GM12878 (cell line): Measurements from ENCODE around the gene OPA1. TPM values are rescaled to one million over a fixed set of nuclear protein-coding genes. Genes with fewer than 3 reads are reported as not detected.

Source experiments
- ATAC-seq: fragments of 200-7000 bp; cut with Tn5 transposase; 3 replicates; pipeline ENCODE4 v1.9.1; 2020; ENCODE audit warnings: mild to moderate bottlenecking, moderate library complexity
- BruUV-seq: library from RNA; stranded (reverse); fragments of 400-500 nt; replicated peaks from 2 replicates; lab custom pipeline; 2021; lab: Mats Ljungman, UMichigan
- CTCF ChIA-PET: fragments of 300-600 bp; sonication (Branson Sonifier 250); formaldehyde crosslinking; extraction: SDS; loops from one replicate; lab custom pipeline; 2021; ENCODE audit warnings: inconsistent platforms; lab: Yijun Ruan, JAX
- POLR2A ChIA-PET: fragments of 350-600 bp; formaldehyde crosslinking; extraction: SDS; loops from one replicate; lab custom pipeline; 2021; ENCODE audit warnings: inconsistent platforms; lab: Charles Lee
- RAD21 ChIA-PET: fragments of 300-600 bp; sonication (Branson Sonifier 250); formaldehyde crosslinking; loops from one replicate; lab custom pipeline; 2023; ENCODE audit warnings: antibody characterized with exemption; ENCODE audit not compliant: unreplicated experiment; lab: Charles Lee
- SMC1A ChIA-PET: fragments of 300-600 bp; sonication (Branson Sonifier 250); formaldehyde crosslinking; loops from one replicate; lab custom pipeline; 2023; ENCODE audit not compliant: unreplicated experiment, uncharacterized antibody; lab: Charles Lee
- DNase-seq: peaks from one replicate; pipeline ENCODE4 v3.0.0-alpha.2; 2011; ENCODE audit warnings: low read depth, low spot score
- FAIRE-seq: peaks from 3 replicates; lab custom pipeline; 2011; peaks lifted over from hg19 to GRCh38; lab: Jason Lieb, UNC
- H2AFZ ChIP-seq: 2 replicates; pipeline ENCODE4 v1.6.0; 2011; ENCODE audit warnings: low read depth, low read length, control low read depth; ENCODE audit not compliant: control insufficient read depth
- H3K27ac ChIP-seq: 2 replicates; pipeline ENCODE4 v1.5.1; 2011; ENCODE audit warnings: control low read depth; ENCODE audit not compliant: control insufficient read depth, insufficient read depth
- H3K27me3 ChIP-seq, 2 experiments: replicated peaks in 1 of 2; 2 replicates each; pipeline versions ENCODE4 v1.6.0 to v1.6.1; 2011; ENCODE audit warnings: low read length in 1 of 2; ENCODE audit not compliant: control insufficient read depth in 2 of 2, insufficient read depth in 2 of 2
- H3K36me3 ChIP-seq, 2 experiments: 2 replicates each; pipeline ENCODE4 v1.5.1; 2011; ENCODE audit warnings: low read length in 1 of 2; ENCODE audit not compliant: control insufficient read depth in 2 of 2, insufficient read depth in 2 of 2
- H3K4me1 ChIP-seq: 2 replicates; pipeline ENCODE4 v1.6.1; 2011; ENCODE audit warnings: mild to moderate bottlenecking, low read length, moderate library complexity, mixed read lengths; ENCODE audit not compliant: control insufficient read depth, insufficient read depth
- H3K4me2 ChIP-seq: 2 replicates; pipeline ENCODE4 v1.6.0; 2011; ENCODE audit warnings: control low read depth; ENCODE audit not compliant: control insufficient read depth, insufficient read depth
- H3K4me3 ChIP-seq: fragments of 200-600 bp; sonication (generic); 2 replicates; pipeline ENCODE4 v1.5.1; 2016
- H3K79me2 ChIP-seq: 2 replicates; pipeline ENCODE4 v1.6.0; 2011; ENCODE audit warnings: low read length; ENCODE audit not compliant: control insufficient read depth, insufficient read depth
- H3K9ac ChIP-seq: 2 replicates; pipeline ENCODE4 v1.8.0; 2011; ENCODE audit warnings: low read length, control low read depth, mixed read lengths; ENCODE audit not compliant: control insufficient read depth, insufficient read depth
- H3K9me3 ChIP-seq: replicated peaks from 3 replicates; pipeline ENCODE4 v1.5.1; 2011; ENCODE audit warnings: mild to moderate bottlenecking, low read length; ENCODE audit not compliant: control insufficient read depth, insufficient read depth
- H4K20me1 ChIP-seq: 2 replicates; pipeline ENCODE4 v1.6.0; 2011; ENCODE audit not compliant: control insufficient read depth, insufficient read depth
- ASH2L ChIP-seq: fragments of 300-600, 200-600 bp; sonication (generic); IDR thresholded peaks from 2 replicates; pipeline ENCODE4 v1.6.1; 2017; ENCODE audit warnings: low read depth, mild to moderate bottlenecking, borderline replicate concordance
- FOS ChIP-seq: IDR thresholded peaks from 3 replicates; pipeline ENCODE4 v1.6.1; 2011; ENCODE audit warnings: borderline replicate concordance; ENCODE audit not compliant: insufficient read length; ENCODE audit errors: extremely low read depth
- MXI1 ChIP-seq: fragments of 150-350 bp; IDR thresholded peaks from 2 replicates; pipeline ENCODE4 v1.6.1; 2011; ENCODE audit warnings: low read depth, mild to moderate bottlenecking, inconsistent platforms, low read length, improper control_type of control experiment
- NFXL1 ChIP-seq: fragments of 450-650 bp; IDR thresholded peaks from 2 replicates; pipeline ENCODE4 v1.6.1; 2017; ENCODE audit warnings: antibody characterized with exemption, mild to moderate bottlenecking, borderline replicate concordance
- NFYA ChIP-seq: IDR thresholded peaks from 2 replicates; pipeline ENCODE4 v1.6.1; 2011; ENCODE audit warnings: low read depth, mild to moderate bottlenecking, low read length, improper control_type of control experiment, borderline replicate concordance
- PML ChIP-seq: IDR thresholded peaks from 2 replicates; pipeline ENCODE4 v1.6.1; 2012; ENCODE audit warnings: low read length, inconsistent platforms
- RB1 ChIP-seq: fragments of 450-650 bp; formaldehyde crosslinking; IDR thresholded peaks from 2 replicates; pipeline ENCODE4 v1.6.1; 2017; ENCODE audit warnings: mild to moderate bottlenecking, borderline replicate concordance
- RBBP5 ChIP-seq: fragments of 200-600 bp; sonication (generic); conservative IDR thresholded peaks from 2 replicates; pipeline ENCODE4 v1.6.1; 2016
- RCOR1 ChIP-seq: conservative IDR thresholded peaks from 2 replicates; pipeline ENCODE4 v1.6.1; 2012; ENCODE audit warnings: low read depth, low read length, improper control_type of control experiment
- REST ChIP-seq: IDR thresholded peaks from 2 replicates; pipeline ENCODE4 v1.6.1; 2012; ENCODE audit warnings: mild to moderate bottlenecking, low read depth, low read length
- ZBTB11 ChIP-seq: fragments of 450-650 bp; formaldehyde crosslinking; IDR thresholded peaks from 2 replicates; pipeline ENCODE4 v1.5.0; 2022; ENCODE audit warnings: mild to moderate bottlenecking, missing genetic modification characterization
- ZNF622 ChIP-seq: fragments of 450-650 bp; IDR thresholded peaks from 2 replicates; pipeline ENCODE4 v1.6.1; 2017; ENCODE audit warnings: mild to moderate bottlenecking, inconsistent platforms
- WGBS: methylation state at CpG from one replicate; pipeline ENCODE4 v1.1.6; 2016; ENCODE audit warnings: low lambda C conversion rate; ENCODE audit not compliant: insufficient replicate concordance, insufficient coverage; ENCODE audit errors: missing lambda C conversion rate; 5-methylcytosine and 5-hydroxymethylcytosine counted together
- in situ Hi-C: fragments of 300-500 bp; cut with MboI; formaldehyde crosslinking; loops from 9 replicates; pipeline ENCODE4 v1.14.3; 2018; ENCODE audit warnings: mixed read lengths
- intact Hi-C: fragments of 100-400 bp; cut with micrococcal nuclease; formaldehyde crosslinking; loops from one replicate; pipeline ENCODE4 v1.14.2; 2022; ENCODE audit not compliant: unreplicated experiment
- polyA plus RNA-seq, 11 experiments: library from polyadenylated mRNA; depleted of rRNA in 4 of 11; unstranded in 6 of 11; stranded (reverse) in 5 of 11; fragments of >200 nt; fragmentation: Nextera tagmentation in 4 of 11; fragmentation: Illumina TruSeq in 1 of 11; extraction: Ambion mirVana in 4 of 11; extraction: Trizol in 1 of 11; gene quantifications; 1 replicate in 1 of 11; 2 replicates in 10 of 11; pipeline versions ENCODE4 v1.2.1 to v1.2.3, GENCODE V29; 2011 to 2016; ENCODE audit warnings: inconsistent platforms in 2 of 11, missing spikeins in 2 of 11, low read depth in 1 of 11
- total RNA-seq, 4 experiments: library from RNA; depleted of rRNA in 3 of 4; stranded (reverse); fragments of >200 nt in 3 of 4; fragmentation: Illumina TruSeq in 1 of 4; extraction: Trizol in 1 of 4; gene quantifications; 2 replicates each; pipeline versions ENCODE4 v1.2.1 to v1.2.3, GENCODE V29; 2013 to 2021

The OPA1 gene
- total and polyA plus RNA-seq, 10 of the 15 experiments (the other 5 are each of a cell fraction or from before 2014, with no cell fraction given): 14.7 to 108 (median 59.3) TPM

- FAIRE-seq (no peak), DNase-seq (no peak), ATAC-seq (no peak)
- Histone ChIP-seq H3K9me3 (no peaks in the 10 kb centered on the region; the same call in 2 of the 3 replicates), H2AFZ (no peak overlapping the region), H3K79me2 (no peaks in the 10 kb centered on the region), H3K4me1 (no peaks in the 10 kb centered on the region), H3K9ac (no peak overlapping the region), H3K27ac (no peak overlapping the region), H3K36me3 (no peaks in the 10 kb centered on the region), H4K20me1 (no peaks in the 10 kb centered on the region), H3K27me3 (no peaks in the 10 kb centered on the region; a peak in 1 of 4 replicates), H3K4me3 (no peak overlapping the region), H3K4me2 (no peak overlapping the region)
- in situ Hi-C loops: no loop called here
- TF ChIP-seq MXI1: no peak
- TF ChIP-seq ASH2L: no peak
- TF ChIP-seq RCOR1: no peak
- no peak for TF ChIP-seq NFXL1
- TF ChIP-seq PML: no peak
- no peak for TF ChIP-seq RBBP5
- no peak for TF ChIP-seq NFYA
- TF ChIP-seq FOS: no peak
- no peak for TF ChIP-seq ZBTB11
- TF ChIP-seq RB1: no peak
- no peak for TF ChIP-seq ZNF622
- no peak for TF ChIP-seq REST
- SMC1A ChIA-PET: no interaction called here
- intact Hi-C loops: loop anchor here (10.0 kb wide), 1 partner anchor 425 kb away; no protein-coding TSS in a partner anchor
- POLR2A ChIA-PET: no interaction called here
- 73% methylated on average over 3 of the region's 3 CpGs for WGBS
- BruUV-seq: no TSS peak
- CTCF ChIA-PET: no interaction called here
- RAD21 ChIA-PET: no interaction called here
Measured at GRCh38 chr3:193720169-193720568, 127.2 kb downstream of the OPA1 start.
